ENCODE data around the gene GPX3.

The GPX3 gene

GRCh38 chr5:151034422-151035379 is 14.3 kb downstream of the GPX3 start:
- DNase-seq = no peak

GRCh38 chr5:151036556-151036955 is 16.2 kb downstream of the GPX3 start:
- DNase-seq = no peak

- DNase-seq = no peak
These were observed 17.4 kb downstream of the GPX3 start for GRCh38 chr5:151037561-151038411.

GRCh38 chr5:151038412-151038745 is 18.0 kb downstream of the GPX3 start:
- no peak for DNase-seq

- DNase-seq = no peak
These were observed 18.4 kb downstream of the GPX3 start for GRCh38 chr5:151038801-151039238.

- no peak for DNase-seq
These were observed 19.3 kb downstream of the GPX3 start for GRCh38 chr5:151039665-151040064.

- DNase-seq = no peak
These were observed 19.9 kb downstream of the GPX3 start for GRCh38 chr5:151040211-151040747.

- DNase-seq = no peak
These were observed 21.3 kb downstream of the GPX3 start for GRCh38 chr5:151041577-151042268.

GRCh38 chr5:151042453-151043093 is 22.2 kb downstream of the GPX3 start:
- DNase-seq = no peak

- DNase-seq = no peak
These were observed 27.5 kb downstream of the GPX3 start for GRCh38 chr5:151047814-151048425.

- no peak for DNase-seq
These were observed 28.1 kb downstream of the GPX3 start for GRCh38 chr5:151048526-151048925.

GRCh38 chr5:151051066-151051930 is 30.9 kb downstream of the GPX3 start:
- DNase-seq = peak in 1 of 2 donors; percentile 85

GRCh38 chr5:151051931-151052608 is 31.7 kb downstream of the GPX3 start:
- DNase-seq = no peak

GRCh38 chr5:151052836-151053235 is 32.4 kb downstream of the GPX3 start:
- DNase-seq = no peak

- DNase-seq = no peak
These were observed 33.5 kb downstream of the GPX3 start for GRCh38 chr5:151053796-151054462.

- DNase-seq = no peak
These were observed 34.3 kb downstream of the GPX3 start for GRCh38 chr5:151054709-151055108.

- no peak for DNase-seq
These were observed 34.9 kb downstream of the GPX3 start for GRCh38 chr5:151055336-151055735.

- DNase-seq = no peak
These were observed 36.3 kb downstream of the GPX3 start for GRCh38 chr5:151056379-151057325.

Measured in bone marrow (tissue), 2 donors.